Activated naive CD4-positive, alpha-beta T cell (primary cell): Measurements from ENCODE around the gene OR2C1.

Source experiments
- DNase-seq, 4 experiments: peaks; one replicate each; lab custom pipeline; 2025; lab: John Stamatoyannopoulos, UW

Gene OR2C1

GRCh38 chr16:3355589-3355988 lies at the start of gene OR2C1:
TSS of gene OR2C1 (plus strand) at chr16:3355889. CDS start at chr16:3355941, 52 bp downstream.
- no peak for DNase-seq

- DNase-seq: no peak
Observed at GRCh38 chr16:3306078-3306477, 49.6 kb upstream of the OR2C1 start.

GRCh38 chr16:3311496-3311895 lies 44.2 kb upstream of the OR2C1 start:
- DNase-seq: no peak

- DNase-seq: no peak
Observed at GRCh38 chr16:3317315-3317999, 38.2 kb upstream of the OR2C1 start.

- no peak for DNase-seq
Observed at GRCh38 chr16:3321816-3322215, 33.9 kb upstream of the OR2C1 start.

DNA sequence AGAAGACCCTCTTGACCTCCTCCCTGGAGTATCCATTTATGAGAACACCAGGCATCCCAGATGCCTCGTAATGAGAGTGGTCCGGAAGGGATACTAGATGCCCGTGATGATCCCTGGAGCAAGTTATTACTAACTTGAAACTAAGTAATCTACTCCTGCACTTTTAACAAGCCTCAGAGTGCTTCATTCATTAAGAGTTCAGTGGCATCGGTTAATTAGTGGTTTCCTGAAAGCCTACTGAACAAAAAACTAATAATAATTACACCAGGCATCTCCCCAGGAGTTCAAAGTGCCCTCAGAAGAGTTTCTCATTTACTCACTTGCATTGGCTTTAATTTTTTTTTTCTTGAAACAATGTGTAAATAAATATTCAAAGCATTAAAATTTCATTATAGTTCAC lies 28.2 kb upstream of the OR2C1 start:
- DNase-seq: no peak

DNA sequence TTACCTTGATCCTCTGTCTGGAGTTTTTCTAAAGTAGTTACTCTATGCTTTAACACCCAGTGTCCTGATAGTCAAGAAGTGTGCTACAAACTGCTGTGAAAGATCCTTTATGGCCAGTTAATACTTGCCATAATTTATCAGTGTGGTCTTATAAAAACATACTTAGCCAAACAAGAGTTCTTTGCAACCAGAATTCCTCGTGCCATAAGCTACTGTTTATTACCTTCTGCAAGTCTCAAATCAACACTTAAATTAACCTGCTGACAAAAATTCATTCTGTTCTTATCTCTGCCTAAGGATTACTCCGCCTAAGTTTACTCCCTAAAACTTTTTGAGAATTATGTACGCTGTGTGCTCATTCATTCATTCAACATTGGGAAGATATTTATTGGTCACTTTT lies 27.6 kb upstream of the OR2C1 start:
- no peak for DNase-seq

DNA sequence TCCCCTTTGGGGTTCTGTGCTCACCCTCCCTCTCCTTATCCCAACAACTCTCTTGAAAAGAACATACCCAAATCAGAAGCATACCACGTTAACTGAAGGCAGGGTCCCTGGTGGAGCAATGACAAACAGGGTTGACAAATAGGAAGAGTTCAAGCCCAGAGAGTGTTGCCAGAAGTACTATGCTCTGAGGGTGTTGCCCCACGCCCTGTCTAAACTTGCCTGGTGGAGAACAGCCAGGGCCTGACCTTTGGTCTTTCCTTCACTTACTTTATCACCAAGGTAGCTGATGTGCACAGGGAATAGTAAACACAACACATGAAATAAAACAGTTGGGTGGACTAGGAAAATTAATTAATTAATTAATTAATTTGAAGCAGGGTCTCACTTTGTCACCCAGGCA lies 27.0 kb upstream of the OR2C1 start:
- no peak for DNase-seq

- no peak for DNase-seq
Observed at GRCh38 chr16:3346041-3346440, 9.6 kb upstream of the OR2C1 start.

- no peak for DNase-seq
Observed at GRCh38 chr16:3347586-3347985, 8.1 kb upstream of the OR2C1 start.

GRCh38 chr16:3348547-3349167 lies 7.0 kb upstream of the OR2C1 start:
- no peak for DNase-seq

DNA sequence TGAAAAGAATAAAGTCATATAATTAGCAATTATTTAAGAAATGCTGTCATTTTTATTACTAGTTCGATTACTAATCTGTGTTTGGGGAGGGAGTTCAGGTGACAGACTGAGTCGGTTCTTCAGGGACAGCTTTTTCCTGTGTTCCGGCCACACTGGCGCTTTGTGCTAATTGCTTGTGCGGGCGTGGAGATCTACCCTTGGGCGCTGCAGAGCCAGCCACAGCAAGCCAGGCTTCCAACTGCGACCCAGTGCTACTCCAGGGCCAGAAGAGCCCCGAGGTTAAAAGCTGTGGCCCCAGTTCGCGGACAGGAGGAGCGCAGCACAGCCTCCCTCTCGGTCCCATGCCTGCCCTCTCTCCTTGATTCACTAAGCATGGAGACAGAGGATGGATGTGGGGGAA lies 6.5 kb upstream of the OR2C1 start:
- no peak for DNase-seq

- no peak for DNase-seq
Observed at GRCh38 chr16:3356118-3356517, 429 bp downstream of the OR2C1 start.

DNA sequence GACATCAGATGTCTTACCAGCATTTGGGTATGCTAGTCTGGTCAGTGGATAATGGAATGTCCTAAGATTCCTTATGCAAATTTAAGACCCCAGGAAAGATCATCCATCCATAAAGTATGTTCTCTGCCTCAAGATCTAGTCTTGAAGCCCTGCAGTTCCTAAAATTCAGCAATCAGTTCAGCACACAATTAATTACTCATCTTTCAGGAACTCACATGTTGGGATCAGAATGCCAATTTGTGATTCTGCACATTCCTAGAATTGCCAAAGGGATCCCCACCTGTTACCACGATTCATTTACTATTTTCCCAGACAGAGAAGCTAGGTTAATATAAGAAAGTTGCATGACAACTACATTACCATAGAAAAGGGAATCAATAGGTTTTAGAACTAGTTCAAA lies 3.2 kb downstream of the OR2C1 start:
- no peak for DNase-seq

GRCh38 chr16:3362931-3363330 lies 7.2 kb downstream of the OR2C1 start:
- DNase-seq: no peak

GRCh38 chr16:3363793-3364192 lies 8.1 kb downstream of the OR2C1 start:
- DNase-seq: no peak

DNA sequence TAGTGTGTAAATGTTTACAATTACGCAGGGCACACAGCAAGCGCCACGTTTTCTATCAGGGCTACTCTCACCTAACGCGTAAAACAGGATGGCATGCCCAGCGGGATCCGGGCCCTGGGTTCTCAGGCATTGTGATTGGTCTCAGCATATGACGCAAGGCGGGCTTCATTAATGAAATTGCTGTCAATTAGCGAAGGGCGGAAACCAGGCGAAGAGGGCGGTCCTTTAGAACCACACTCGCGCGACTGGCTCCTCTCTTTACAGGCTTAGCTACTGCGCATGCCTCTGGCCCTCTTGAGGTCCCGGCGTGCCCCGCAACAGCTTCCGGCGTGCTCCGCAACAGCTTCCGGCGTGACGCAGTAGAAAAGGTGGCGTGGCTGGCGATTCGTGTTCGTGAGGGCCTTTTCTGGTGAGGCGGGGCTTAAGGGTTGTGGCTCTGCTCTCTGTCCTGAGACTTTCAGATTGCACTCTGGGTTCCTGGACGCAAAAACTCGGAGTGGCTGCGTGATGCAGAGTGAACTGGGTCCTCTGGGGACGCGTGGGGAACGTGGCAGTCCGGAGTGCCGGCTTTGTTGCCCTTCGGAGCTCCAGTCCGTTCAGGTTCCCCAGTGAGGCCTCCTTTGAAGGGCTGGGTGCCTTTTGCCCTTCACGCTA lies 9.2 kb downstream of the OR2C1 start:
- peak; percentile 56 to 81 (median 62) for DNase-seq

DNA sequence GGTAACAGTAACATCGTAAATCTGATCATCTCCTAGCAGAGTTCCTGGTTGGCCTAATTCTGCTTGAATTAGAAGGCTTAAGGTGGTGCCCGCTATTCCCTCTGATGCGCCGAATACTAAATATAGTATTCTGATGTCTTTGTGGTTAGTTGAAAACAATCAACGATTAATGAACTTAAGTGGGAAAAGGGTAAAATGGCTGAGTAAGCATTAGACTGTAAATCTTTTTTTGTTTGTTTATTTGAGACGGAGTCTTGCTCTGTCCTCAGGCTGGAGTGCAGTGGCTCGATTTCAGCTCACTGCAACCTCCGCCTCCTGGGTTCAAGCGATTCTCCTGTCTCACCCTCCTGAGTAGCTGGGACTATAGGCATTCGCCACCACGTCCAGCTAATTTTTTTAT lies 13.4 kb downstream of the OR2C1 start:
- no peak for DNase-seq

DNA sequence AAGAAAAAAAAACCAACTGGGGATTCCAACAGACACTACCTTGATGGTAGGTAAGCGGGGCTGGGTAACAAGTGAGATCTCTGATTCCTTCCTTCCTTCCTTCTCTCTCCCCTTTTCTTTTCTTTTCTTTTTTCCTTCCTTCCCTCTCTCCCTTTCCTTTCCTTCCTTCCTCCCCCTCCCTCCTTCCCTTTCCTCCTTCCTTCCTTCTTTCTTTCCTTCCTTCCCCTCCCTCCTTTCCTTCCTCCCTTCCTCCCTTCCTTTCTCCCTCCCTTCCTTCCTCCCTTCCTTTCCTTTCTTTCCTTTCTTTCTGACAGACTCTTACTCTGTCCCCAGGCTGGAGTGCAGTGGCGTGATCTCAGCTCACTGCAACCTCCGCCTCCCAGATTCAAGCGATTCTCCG lies 20.0 kb downstream of the OR2C1 start:
- no peak for DNase-seq

- no peak for DNase-seq
Observed at GRCh38 chr16:3377917-3378316, 22.2 kb downstream of the OR2C1 start.

- no peak for DNase-seq
Observed at GRCh38 chr16:3383045-3383448, 27.4 kb downstream of the OR2C1 start.

DNA sequence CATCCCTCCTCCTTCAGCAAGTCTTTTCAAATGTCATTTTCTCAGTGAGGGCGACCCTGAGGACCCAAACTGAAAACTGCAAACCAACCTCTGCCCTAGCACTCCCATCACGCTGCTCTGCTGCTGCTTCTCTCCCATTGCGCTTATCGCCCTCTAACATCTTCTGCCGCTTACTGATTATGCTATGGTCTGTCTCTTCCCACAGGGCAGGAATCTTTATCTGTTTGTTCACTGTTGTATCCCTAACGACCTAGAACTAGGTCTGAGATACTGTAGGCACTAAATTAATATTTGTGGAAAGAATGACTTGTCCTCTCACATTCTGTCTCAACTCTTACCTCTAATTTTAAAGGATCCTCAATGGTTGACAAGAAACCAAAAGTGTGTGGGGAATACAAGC lies 32.6 kb downstream of the OR2C1 start:
- DNase-seq: no peak

DNA sequence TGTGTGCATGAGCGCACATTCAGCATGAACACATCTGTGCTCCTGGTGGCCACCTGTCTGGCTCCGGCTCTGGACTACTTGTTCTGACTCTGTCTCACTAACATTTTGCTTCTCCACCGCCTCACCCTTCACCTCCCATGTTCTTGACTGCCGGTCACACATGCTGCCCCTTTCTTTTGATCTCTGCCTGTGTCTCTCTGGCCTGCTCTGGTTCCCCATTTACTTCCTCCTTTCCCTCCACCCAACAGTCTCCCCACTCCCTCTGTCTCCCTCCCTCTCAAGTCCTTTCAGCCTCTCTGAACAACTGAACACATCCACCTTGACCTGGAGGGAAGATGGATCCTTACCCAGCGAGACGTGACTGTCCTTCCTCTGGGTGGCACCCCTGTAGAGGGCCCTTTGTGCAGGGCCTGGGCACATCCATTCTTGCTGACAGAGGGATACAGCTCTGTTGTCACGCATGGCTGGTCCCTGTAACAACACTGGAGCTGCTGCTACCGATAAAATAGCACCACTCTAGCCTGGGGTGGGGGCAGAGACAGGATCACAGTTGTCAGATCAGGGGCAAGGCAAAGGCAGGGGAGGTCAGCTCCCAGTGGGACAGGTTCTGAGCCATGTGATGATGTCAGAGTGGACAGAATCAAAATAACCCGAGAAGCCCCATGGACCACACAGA lies 34.1 kb downstream of the OR2C1 start:
- no peak for DNase-seq
